OCI-LY3 (cell line): ENCODE measurements around the gene PRODH2.

Experiments used
- EZH2phosphoT487 ChIP-seq: fragments of 200-600 bp; shearing (Covaris generic); IDR thresholded peaks from 2 replicates; pipeline ENCODE4 v1.6.1; 2018; ENCODE audit warnings: antibody characterized with exemption, mixed run types, low read depth
- TF ChIP-seq, protein P1 (sequence below): fragments of 200-600, 300-600 bp; sonication (generic); IDR thresholded peaks from 2 replicates; pipeline ENCODE4 v1.5.1; 2014; ENCODE audit warnings: antibody characterized with exemption, low read length, low read depth

DNA sequence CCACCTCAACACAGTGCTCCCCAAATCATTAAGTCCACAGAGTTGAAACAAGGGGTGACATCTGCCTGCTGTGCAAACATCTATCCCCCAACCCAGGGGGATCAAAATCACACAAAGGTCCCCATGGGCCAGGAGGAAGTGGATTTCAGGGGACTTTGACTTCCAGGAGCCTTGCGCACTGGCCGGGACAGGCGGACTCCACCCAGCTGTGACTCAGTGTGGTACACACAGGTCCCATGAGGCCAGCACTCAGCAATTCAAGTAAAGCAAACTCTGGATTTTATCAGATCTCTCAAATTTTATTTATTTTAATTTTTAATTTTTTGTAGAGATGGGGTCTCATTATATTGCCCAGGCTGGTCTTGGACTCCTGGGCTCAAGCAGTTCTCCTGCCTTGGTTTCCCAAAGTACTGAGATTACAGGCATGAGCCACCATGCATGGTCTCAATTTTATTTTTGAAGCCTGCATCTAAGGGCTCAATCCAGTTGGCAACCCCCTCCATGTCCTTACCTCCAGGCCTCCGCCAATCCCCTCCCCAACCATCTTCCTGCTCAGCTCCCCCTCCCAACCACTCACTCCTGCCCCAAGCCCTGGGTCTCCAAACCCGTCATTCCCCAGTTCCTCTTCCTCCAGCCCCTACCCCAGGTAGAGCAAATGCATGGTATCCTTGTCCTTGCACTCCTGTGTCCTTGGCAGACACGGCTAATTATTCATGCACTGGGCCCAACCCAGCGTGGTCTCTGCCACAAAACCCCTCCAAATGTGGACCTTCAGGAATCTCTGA, 19.1 kb downstream of the PRODH2 start:
- TF ChIP-seq, protein P1, sequence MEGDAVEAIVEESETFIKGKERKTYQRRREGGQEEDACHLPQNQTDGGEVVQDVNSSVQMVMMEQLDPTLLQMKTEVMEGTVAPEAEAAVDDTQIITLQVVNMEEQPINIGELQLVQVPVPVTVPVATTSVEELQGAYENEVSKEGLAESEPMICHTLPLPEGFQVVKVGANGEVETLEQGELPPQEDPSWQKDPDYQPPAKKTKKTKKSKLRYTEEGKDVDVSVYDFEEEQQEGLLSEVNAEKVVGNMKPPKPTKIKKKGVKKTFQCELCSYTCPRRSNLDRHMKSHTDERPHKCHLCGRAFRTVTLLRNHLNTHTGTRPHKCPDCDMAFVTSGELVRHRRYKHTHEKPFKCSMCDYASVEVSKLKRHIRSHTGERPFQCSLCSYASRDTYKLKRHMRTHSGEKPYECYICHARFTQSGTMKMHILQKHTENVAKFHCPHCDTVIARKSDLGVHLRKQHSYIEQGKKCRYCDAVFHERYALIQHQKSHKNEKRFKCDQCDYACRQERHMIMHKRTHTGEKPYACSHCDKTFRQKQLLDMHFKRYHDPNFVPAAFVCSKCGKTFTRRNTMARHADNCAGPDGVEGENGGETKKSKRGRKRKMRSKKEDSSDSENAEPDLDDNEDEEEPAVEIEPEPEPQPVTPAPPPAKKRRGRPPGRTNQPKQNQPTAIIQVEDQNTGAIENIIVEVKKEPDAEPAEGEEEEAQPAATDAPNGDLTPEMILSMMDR = no peak
- no peak for TF ChIP-seq EZH2phosphoT487
